GM21786 (cell line): ENCODE results near the gene PCSK5.

Source experiments
- ATAC-seq: cut with Tn5 transposase; IDR thresholded peaks from one replicate; pipeline ENCODE4 v1.9.1; 2021; ENCODE audit not compliant: unreplicated experiment

PCSK5 gene

DNA sequence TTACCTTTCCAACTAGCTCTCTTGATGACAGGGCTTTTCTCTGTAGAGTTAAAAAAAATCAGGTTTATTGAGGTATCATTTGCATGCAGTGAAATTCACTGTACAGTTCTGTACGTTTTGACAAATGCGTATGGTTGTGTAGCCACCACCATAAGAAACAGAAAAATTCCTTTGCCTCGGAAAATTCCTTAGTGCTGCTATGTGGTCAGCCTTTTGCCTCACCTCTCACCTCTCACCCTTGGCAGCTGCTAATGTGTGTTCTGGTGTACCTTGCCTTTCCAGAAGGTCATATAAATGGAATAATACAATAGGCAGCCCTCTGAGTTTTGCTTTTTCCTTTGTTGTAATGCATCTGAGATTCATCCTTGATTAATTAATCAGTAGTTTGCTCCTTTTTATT lies 28.4 kb downstream of the PCSK5 start:
- no peak for ATAC-seq

DNA sequence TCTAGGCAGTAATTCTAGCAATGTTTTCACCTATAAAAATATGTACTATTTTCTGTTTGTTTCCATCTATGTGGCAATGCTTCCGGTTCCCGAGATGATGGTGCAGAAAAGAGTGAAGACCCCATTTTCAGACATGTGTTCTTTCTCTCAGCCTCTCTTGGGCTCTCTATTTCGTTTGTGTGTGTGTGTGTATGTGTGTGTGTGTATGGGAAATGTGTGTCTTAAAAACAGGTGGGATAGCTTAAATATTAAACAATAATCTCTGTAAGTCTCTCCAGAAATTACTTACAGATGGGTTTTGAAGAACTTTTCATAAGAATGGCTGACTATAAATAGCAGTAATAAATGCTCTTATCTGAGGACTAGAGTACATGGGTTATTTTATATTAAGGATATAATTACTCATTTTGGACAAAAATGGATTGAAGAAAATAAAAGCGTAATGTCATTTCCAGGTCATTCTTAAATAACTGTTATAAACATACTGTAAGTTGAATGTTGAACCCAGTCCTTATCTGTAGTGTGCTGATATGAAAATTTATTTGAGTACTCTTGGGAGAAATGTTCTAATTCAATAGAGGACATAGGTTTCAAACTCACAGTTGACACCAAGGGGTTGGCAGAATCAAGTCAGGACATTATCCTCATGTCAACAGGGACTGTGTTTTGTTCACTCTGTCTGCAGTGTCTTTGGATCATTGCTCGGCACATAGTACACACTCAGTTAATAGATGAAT lies 31.1 kb downstream of the PCSK5 start:
- ATAC-seq = no peak

GRCh38 chr9:75926385-75926784 lies 35.9 kb downstream of the PCSK5 start:
- ATAC-seq = no peak

DNA sequence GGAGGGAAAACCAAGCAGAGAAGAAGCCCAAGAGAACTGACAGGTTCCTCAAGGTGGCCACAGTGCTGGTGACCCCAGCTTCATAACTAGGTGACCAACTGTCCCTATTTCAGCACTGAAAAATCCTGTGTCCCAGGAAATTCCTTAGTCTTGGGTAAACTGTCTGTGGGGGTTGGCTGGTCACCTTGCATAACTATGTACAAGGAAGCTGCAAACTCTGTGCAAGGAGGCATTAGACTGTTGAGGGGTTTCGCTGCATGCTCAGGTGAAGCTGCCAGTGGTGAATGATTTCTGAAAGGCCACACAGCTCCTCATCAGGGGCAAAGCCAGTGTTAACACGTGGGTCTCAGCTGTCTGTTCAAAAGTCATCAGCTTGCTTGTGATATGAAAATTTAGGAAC lies 36.9 kb downstream of the PCSK5 start:
- no peak for ATAC-seq

DNA sequence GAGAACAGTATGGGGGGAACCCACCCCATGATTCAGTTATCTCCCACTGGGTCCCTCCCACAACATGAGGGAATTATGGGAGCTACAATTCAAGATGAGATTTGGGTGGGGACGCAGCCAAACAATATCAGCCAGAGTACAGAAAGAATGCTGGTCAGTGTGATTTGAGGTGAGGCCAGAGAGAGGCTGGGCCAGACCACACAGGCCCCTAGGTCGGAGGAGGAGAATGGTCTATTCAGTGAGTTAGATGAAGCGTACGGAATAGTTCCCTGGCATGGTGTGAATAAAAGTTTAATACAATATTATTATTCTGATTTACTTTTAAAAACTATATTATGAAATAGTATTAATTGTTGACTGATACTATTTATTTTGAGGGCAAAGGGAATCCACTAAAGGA lies 39.7 kb downstream of the PCSK5 start:
- ATAC-seq = no peak

- ATAC-seq = no peak
Measured at GRCh38 chr9:75930730-75931321, 40.4 kb downstream of the PCSK5 start.

- no peak for ATAC-seq
Measured at GRCh38 chr9:75933982-75934381, 43.5 kb downstream of the PCSK5 start.

DNA sequence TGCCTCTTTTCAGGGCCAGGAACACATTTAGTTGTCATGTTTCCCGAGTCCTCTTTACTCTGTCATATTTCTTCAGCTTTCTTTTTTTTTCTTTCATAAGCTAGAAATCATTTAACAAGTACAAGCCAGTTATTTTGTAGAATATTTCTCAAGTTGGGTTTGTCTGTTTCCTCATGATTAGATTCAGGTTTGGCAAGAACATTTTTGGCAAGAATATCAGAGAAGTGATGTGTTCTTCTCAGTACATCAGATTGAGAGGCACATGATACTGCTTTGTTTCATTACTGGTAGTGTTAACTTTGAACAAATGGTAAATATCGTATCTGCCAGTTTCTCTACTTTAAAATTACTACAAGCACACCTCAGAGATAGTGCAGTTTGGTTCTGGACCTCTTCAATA lies 45.1 kb downstream of the PCSK5 start:
- no peak for ATAC-seq

GRCh38 chr9:75937521-75938258 lies 47.2 kb downstream of the PCSK5 start:
- no peak for ATAC-seq

DNA sequence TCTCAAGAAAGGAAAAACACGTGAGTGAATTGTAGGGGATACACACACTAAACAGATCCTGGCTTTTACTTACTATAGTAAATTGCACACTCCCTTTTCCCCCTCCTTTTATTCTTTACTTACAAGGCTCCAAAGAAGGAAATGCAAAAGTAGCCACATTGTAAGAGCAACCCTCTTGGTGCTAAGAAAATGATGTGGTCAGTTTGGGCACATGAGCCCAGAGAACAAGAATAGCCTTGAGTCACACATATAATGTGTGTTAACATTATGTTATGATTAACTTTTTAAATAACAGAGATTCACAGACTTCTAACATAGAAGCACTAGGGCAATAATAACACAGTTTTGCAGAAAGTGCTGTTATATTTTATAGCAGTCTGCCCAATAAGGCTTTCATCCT lies 48.5 kb downstream of the PCSK5 start:
- ATAC-seq = no peak

GRCh38 chr9:75939536-75940111 lies 49.2 kb downstream of the PCSK5 start:
- ATAC-seq = no peak

GRCh38 chr9:75941066-75941465 lies 50.6 kb downstream of the PCSK5 start:
- no peak for ATAC-seq

- ATAC-seq = no peak
Measured at GRCh38 chr9:75941577-75942311, 51.3 kb downstream of the PCSK5 start.

- no peak for ATAC-seq
Measured at GRCh38 chr9:75946766-75947165, 56.3 kb downstream of the PCSK5 start.

DNA sequence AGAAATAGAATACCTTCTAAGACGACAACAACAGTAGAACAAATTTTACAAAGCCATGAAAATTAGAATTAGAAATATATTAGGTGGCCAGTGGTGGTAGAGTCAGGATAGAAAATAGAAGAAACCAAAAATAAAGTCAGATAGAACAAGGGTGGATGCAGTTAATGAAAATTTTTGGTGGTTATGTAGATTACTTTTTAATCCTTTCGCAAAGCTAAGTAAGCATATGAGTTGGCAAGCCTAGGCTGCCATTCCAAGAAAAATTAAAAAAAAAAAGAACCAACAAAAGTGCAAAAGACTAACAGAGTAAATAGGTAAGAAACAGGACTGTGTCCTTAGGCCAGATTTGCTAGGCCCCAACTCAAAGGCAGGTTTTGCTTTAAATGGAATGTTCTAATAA lies 56.8 kb downstream of the PCSK5 start:
- no peak for ATAC-seq

DNA sequence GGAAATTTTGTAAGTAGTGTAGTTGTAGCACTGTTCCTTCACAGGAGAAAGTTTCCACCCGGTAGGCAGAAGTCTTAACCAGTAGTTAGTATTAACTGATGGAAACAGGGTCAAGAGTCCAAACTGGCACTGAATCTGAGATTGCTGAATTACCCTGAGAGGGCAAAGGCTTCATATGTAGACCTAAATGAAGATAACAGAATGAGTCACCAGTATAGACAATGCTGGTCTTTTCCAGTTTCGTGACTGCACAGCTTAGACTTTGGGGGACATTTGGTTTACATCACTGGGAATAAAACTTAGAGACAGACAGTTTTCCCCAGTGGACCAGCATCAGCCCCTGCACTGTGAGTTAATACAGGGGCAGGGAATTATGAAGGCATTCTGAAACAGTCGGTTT lies 60.5 kb downstream of the PCSK5 start:
- no peak for ATAC-seq

DNA sequence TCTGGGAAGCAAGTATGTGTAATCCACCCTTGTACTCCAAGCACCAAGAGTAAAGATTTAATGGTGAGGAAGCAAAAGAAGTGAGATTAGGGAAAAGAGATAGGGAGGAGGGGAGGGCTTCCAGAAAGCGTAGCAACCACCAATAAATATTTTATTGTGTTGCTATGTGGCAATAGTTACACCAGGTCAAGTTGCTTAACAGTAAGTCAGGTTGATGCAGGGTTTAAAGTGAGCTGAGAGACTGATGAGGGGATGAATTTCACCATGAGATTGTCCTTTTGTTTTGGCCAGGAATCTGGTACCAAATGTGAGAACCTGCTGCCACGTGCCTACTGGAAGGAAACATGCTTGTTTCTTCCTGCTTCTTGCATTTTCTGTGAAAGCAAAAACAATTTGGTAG lies 62.7 kb downstream of the PCSK5 start:
- no peak for ATAC-seq

DNA sequence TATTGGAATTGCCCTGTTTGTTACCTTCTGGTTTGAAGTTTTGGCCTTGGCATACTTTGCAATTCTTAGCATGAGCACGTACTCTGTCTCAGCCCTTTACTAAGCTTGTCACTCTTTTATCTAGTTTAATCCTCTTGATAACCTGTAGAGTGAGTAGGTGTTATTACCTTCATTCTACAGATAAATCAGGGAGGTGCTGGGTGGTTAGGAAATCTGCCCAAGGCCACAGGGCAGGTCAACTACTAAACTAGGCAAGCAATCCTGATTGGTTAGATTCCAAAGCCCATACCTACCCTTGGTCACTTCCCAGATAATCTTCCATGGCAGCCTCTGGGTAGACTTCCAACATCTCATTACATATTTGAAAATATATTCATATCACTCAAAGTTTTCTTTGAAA lies 65.7 kb downstream of the PCSK5 start:
- no peak for ATAC-seq

DNA sequence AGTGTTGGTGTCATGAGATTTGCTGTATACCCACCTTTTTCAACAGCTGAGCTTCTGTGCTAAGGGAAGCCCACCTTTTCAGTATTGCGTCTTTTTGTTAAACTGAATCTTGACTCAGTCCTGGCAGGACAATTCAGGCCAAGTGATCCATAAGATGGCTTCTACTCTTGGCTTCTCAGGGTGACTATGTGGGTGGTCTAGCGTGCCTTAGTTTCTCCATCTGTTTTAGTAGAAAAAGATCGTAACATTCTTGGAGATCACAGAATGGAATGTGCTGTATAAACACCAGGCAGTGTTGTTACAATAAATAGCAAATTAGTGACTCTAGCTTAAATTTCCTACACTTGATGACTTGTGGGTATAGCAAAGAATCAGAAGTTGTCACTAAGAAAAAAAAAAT lies 66.6 kb downstream of the PCSK5 start:
- no peak for ATAC-seq

- no peak for ATAC-seq
Measured at GRCh38 chr9:75958226-75958625, 67.8 kb downstream of the PCSK5 start.

GRCh38 chr9:75960551-75960950 lies 70.1 kb downstream of the PCSK5 start:
- ATAC-seq = no peak
